Measurements from ENCODE around the gene STBD1. TPM values are rescaled to one million over a fixed set of nuclear protein-coding genes. Genes with fewer than 3 reads are reported as not detected.
"Not testable (repeated sequence)": the region's sequence is repeated elsewhere in the genome, so short reads cannot be mapped to it uniquely, and the experiment has no call there.

Gene STBD1
- total and polyA plus RNA-seq, 12 donors: 14.8 to 53.7 (median 22.6) TPM

DNA sequence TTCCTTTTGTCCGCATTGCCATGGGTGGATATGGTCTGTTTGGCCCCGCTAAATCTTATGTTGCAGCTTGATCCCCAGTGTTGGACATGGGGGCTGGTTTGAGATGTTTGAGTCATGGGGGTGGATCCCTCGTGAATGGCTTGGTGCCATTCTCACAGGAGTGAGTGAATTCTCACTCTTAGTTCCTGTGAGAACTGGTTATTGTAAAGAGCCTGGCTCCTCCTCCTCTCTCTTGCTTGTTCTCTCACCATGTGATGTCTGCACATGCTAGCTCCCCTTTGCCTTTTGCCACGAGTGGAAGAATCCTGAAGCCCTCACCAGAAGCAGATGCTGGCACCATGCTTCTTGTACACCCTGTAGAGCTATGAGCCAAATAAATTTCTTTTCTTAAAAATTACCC, 22.6 kb upstream of the STBD1 start:
- H3K27ac ChIP-seq: no peak overlapping the region
- WGBS, 2 donors: 77 to 79% methylated on average over 4 of the region's 4 CpGs
- no peaks in the 10 kb centered on the region for H3K27me3 ChIP-seq
- ATAC-seq: no peak
- H3K4me1 ChIP-seq: peaks cover 0 to 10% (median 2%) of the 10 kb centered on the region in 9 donors
- no peaks in the 10 kb centered on the region for H3K36me3 ChIP-seq
- DNase-seq: no peak
- no peak overlapping the region for H3K4me3 ChIP-seq
- H3K9me3 ChIP-seq: peaks cover 0 to 9% (median 3%) of the 10 kb centered on the region in 11 donors
- TF ChIP-seq, protein P1, sequence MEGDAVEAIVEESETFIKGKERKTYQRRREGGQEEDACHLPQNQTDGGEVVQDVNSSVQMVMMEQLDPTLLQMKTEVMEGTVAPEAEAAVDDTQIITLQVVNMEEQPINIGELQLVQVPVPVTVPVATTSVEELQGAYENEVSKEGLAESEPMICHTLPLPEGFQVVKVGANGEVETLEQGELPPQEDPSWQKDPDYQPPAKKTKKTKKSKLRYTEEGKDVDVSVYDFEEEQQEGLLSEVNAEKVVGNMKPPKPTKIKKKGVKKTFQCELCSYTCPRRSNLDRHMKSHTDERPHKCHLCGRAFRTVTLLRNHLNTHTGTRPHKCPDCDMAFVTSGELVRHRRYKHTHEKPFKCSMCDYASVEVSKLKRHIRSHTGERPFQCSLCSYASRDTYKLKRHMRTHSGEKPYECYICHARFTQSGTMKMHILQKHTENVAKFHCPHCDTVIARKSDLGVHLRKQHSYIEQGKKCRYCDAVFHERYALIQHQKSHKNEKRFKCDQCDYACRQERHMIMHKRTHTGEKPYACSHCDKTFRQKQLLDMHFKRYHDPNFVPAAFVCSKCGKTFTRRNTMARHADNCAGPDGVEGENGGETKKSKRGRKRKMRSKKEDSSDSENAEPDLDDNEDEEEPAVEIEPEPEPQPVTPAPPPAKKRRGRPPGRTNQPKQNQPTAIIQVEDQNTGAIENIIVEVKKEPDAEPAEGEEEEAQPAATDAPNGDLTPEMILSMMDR (IDR thresholded peaks at IDR 0.05): no peak
- intact Hi-C loops (cut with DNase I): no loop called here

DNA sequence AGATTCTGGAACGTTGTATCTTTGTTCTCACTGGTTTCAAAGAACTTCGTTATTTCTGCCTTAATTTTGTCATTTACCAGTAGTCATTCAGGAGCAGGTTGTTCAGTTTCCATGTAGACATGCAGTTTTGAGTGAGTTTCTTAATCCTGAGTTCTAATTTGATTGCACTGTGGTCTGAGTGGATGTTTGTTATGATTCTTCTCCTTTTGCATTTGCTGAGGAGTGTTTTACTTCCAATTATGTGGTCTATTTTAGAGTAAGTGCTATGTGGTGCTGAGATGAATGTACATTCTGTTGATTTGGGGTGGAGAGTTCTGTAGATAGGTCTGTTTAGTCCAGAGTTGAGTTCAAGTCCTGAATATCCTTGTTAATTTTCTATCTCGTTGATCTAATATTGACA, 18.7 kb upstream of the STBD1 start:
- intact Hi-C loops (cut with DNase I): not testable (repeated sequence)
- 81% methylated on average over 3 of the region's 3 CpGs for WGBS, 2 donors

DNA sequence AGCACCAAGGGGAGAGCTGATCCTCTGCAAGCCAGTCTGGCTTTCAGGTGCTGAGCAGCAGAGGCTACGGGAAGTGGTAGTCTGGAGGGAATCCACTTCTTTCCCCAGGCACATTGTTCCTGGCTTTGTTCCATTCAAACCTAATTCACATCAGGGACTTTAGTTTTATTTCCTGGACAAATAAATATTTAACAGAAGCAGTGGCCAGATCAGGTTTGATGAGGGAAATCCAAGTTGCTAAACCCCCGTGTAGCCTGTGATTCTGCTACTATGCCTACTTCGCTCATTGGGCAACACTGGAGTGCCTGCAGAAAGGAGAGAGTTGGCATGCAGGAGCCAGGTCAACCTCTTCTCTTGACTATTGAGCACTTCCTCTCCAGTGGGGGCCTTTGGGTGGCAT, 13.8 kb upstream of the STBD1 start:
- H3K4me3 ChIP-seq: no peak overlapping the region
- H3K27ac ChIP-seq: no peak overlapping the region
- H3K27me3 ChIP-seq: no peaks in the 10 kb centered on the region
- intact Hi-C loops (cut with DNase I): no loop called here
- no peak for ATAC-seq
- WGBS, 2 donors: 82 to 87% methylated on average over 3 of the region's 3 CpGs
- peaks cover 0 to 15% (median 5%) of the 10 kb centered on the region in 9 donors for H3K4me1 ChIP-seq
- TF ChIP-seq, protein P1 (IDR thresholded peaks at IDR 0.05): no peak
- peaks cover 0 to 14% (median 0%) of the 10 kb centered on the region in 11 donors for H3K9me3 ChIP-seq
- DNase-seq: no peak
- no peaks in the 10 kb centered on the region for H3K36me3 ChIP-seq

More for the DNA sequence above, 18.7 kb upstream of the STBD1 start:
- H3K9me3 ChIP-seq, H3K36me3 ChIP-seq, ATAC-seq, DNase-seq, H3K27me3 ChIP-seq, H3K27ac ChIP-seq, H3K4me1 ChIP-seq, H3K4me3 ChIP-seq: not testable (repeated sequence)

DNA sequence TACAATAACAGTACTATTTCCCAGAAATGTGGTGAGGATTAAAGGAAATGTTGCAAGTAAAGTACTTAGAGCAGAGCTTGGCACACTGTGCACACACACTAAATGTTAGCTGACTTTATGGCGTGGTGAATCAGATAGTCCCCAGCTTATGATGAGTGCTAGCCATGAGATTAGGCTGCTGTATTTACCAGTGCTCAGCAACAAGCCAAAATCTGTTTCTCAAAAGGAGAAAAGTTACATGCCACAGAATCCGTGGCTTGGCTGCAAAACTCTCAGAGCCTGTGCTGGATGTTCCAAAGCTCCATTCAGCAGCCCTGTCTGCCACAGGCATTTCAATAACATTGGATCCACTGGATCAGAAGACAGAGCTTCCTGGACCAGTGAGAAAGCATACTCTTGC, 12.8 kb upstream of the STBD1 start:
- Histone ChIP-seq H3K4me1 (peaks cover 0 to 15% (median 5%) of the 10 kb centered on the region in 9 donors), H3K9me3 (peaks cover 0 to 23% (median 0%) of the 10 kb centered on the region in 11 donors), H3K27me3 (no peaks in the 10 kb centered on the region), H3K4me3 (no peak overlapping the region), H3K27ac (peak overlapping the region in 2 of 10 donors; percentile 1 to 8), H3K36me3 (no peaks in the 10 kb centered on the region)
- intact Hi-C loops (cut with DNase I): no loop called here
- WGBS, 2 donors: 40 to 54% methylated on average over 2 of the region's 2 CpGs
- DNase-seq (no peak), ATAC-seq (peak in 6 of 8 donors; percentile 53 to 96 (median 84))
- TF ChIP-seq, protein P1 (IDR thresholded peaks at IDR 0.05): no peak

DNA sequence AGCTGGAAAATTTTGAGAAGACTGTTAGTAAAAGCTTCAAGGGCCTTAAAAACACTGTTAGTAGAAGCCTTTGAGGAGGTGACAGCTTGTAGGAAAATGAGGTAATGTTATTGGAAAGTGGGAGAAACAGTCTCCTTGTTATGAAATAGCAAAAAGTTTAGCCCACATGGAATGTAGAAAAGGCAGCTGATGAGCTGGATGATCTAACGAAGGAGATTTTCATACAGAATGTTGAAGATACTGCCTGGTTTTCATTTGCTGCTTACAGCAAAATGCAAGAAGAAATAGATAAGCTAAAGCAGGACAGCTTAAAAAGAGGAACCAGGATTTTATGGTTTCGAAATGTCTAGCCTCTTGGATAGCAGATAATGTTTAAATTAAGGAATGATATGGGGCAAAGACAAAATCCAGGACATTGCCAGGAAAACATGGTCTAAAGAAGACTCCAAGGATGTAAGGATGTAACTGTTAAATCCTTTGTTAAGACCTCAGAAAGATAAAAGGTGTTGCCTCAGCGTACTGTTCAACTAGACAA, 10.2 kb upstream of the STBD1 start:
- no peak overlapping the region for H3K27ac ChIP-seq
- intact Hi-C loops (cut with DNase I): no loop called here
- H3K9me3 ChIP-seq: peaks cover 0 to 23% (median 0%) of the 10 kb centered on the region in 11 donors
- no peak overlapping the region for H3K4me3 ChIP-seq
- TF ChIP-seq, protein P1 (IDR thresholded peaks at IDR 0.05): no peak
- 71 to 83% methylated on average over 3 of the region's 3 CpGs for WGBS, 2 donors
- H3K27me3 ChIP-seq: no peaks in the 10 kb centered on the region
- ATAC-seq (no peak), DNase-seq (no peak)
- no peaks in the 10 kb centered on the region for H3K36me3 ChIP-seq
- peaks cover 0 to 31% (median 10%) of the 10 kb centered on the region in 9 donors for H3K4me1 ChIP-seq

Data from heart right ventricle (tissue), 16 donors.